OCI-LY3 (cell line): ENCODE results near the gene NCK2.

Source experiments
- CTCF ChIP-seq: fragments of 200-600, 300-600 bp; sonication (generic); IDR thresholded peaks from 2 replicates; pipeline ENCODE4 v1.5.1; 2014; ENCODE audit warnings: antibody characterized with exemption, low read length, low read depth
- EZH2phosphoT487 ChIP-seq: fragments of 200-600 bp; shearing (Covaris generic); IDR thresholded peaks from 2 replicates; pipeline ENCODE4 v1.6.1; 2018; ENCODE audit warnings: antibody characterized with exemption, mixed run types, low read depth

- TF ChIP-seq CTCF: no peak
- no peak for TF ChIP-seq EZH2phosphoT487
These were observed 92.4 kb downstream of the NCK2 start for GRCh38 chr2:105836840-105837692.
